Natural killer cell (primary cell): ENCODE results near the gene KRTAP4-16. TPM values are rescaled to one million over a fixed set of nuclear protein-coding genes. Genes with fewer than 3 reads are reported as not detected.
"Not testable (repeated sequence)": the region's sequence is repeated elsewhere in the genome, so short reads cannot be mapped to it uniquely, and the experiment has no call there.

ENCODE experiments used
- ATAC-seq, 3 donors: fragments of 150-1000 bp in 2 of 3; fragments of 200-7000 bp in 1 of 3; cut with Tn5 transposase; 1 replicate in 1 of 3; 2 replicates in 2 of 3; pipeline ENCODE4 v1.10.0; 2021; ENCODE audit warnings: mild to moderate bottlenecking in 2 of 3, moderate library complexity in 2 of 3
- DNase-seq, 2 donors: peaks; one replicate each; pipeline versions ENCODE4 v3.0.0 to v3.0.0-alpha.2; 2013 to 2021; ENCODE audit warnings: mixed read lengths in 1 of 2
- H3K27ac ChIP-seq: one replicate; pipeline ENCODE4 v1.5.1; 2013; ENCODE audit warnings: mild to moderate bottlenecking, low read length
- H3K27me3 ChIP-seq: one replicate; pipeline ENCODE4 v1.6.1; 2013; ENCODE audit warnings: low read length; ENCODE audit not compliant: control insufficient read depth, insufficient read depth
- H3K36me3 ChIP-seq: one replicate; pipeline ENCODE4 v1.6.1; 2013; ENCODE audit warnings: low read length; ENCODE audit not compliant: control insufficient read depth, insufficient read depth
- H3K4me1 ChIP-seq: one replicate; pipeline ENCODE4 v1.6.1; 2013; ENCODE audit warnings: low read length; ENCODE audit not compliant: control insufficient read depth, insufficient read depth
- H3K4me3 ChIP-seq: one replicate; pipeline ENCODE4 v1.5.1; 2013; ENCODE audit warnings: low read length
- H3K9me3 ChIP-seq: one replicate; pipeline ENCODE4 v1.6.1; 2013; ENCODE audit warnings: low read length; ENCODE audit not compliant: control insufficient read depth, insufficient read depth
- H3K27ac Mint-ChIP-seq, 2 donors: one replicate each; pipeline ENCODE4 v1.8.0; 2022; ENCODE audit warnings: mild to moderate bottlenecking in 2 of 2, mixed read lengths in 2 of 2, moderate library complexity in 1 of 2
- H3K27me3 Mint-ChIP-seq, 2 donors: one replicate each; pipeline ENCODE4 v1.8.0; 2022; ENCODE audit warnings: low read depth in 2 of 2, mixed read lengths in 2 of 2
- H3K36me3 Mint-ChIP-seq: one replicate; pipeline ENCODE4 v1.8.0; 2022; ENCODE audit warnings: mixed read lengths
- H3K4me1 Mint-ChIP-seq, 2 donors: one replicate each; pipeline ENCODE4 v1.8.0; 2022; ENCODE audit warnings: mixed read lengths in 2 of 2
- H3K4me3 Mint-ChIP-seq: one replicate; pipeline ENCODE4 v1.8.0; 2022; ENCODE audit warnings: mild to moderate bottlenecking, moderate library complexity, mixed read lengths
- H3K9me3 Mint-ChIP-seq, 2 donors: one replicate each; pipeline ENCODE4 v1.8.0; 2022; ENCODE audit warnings: mixed read lengths in 2 of 2
- CTCF ChIP-seq: fragments of 200-600 bp; IDR thresholded peaks from one replicate; pipeline ENCODE4 v1.8.0; 2022; ENCODE audit warnings: antibody characterized with exemption
- WGBS: methylation state at CpG from one replicate; pipeline ENCODE4 v1.1.7; 2013; ENCODE audit warnings: missing lambda C conversion rate; ENCODE audit not compliant: insufficient coverage; 5-methylcytosine and 5-hydroxymethylcytosine counted together
- intact Hi-C: fragments of 100-400 bp; cut with micrococcal nuclease; formaldehyde crosslinking; loops from one replicate; pipeline ENCODE4 v1.14.2; 2022
- total RNA-seq, 4 donors: library from RNA; stranded (reverse); fragments of 120-200 nt in 1 of 4; gene quantifications; one replicate each; pipeline versions ENCODE4 v1.2.3 to v1.2.4, GENCODE V29; 2013 to 2022

KRTAP4-16 gene
- total RNA-seq, 3 donors from 2014 or later (not counting 1 experiment from before 2014, with no cell fraction given) = not detected

GRCh38 chr17:41123292-41123990, 21.4 kb upstream of the KRTAP4-16 start:
- peaks cover 11 to 14% of the 10 kb centered on the region in 2 donors for H3K4me1 Mint-ChIP-seq

GRCh38 chr17:41121742-41122141, 19.7 kb upstream of the KRTAP4-16 start:
- Histone ChIP-seq H3K4me1 (peaks cover 18% of the 10 kb centered on the region), H3K27me3 (peaks cover 6% of the 10 kb centered on the region), H3K4me3 (no peak overlapping the region), H3K9me3 (no peaks in the 10 kb centered on the region), H3K36me3 (no peaks in the 10 kb centered on the region), H3K27ac (no peak overlapping the region)
- Mint-ChIP-seq H3K4me1 (peaks cover 11 to 14% of the 10 kb centered on the region in 2 donors), H3K27ac (no peak overlapping the region), H3K9me3 (no peaks in the 10 kb centered on the region), H3K36me3 (no peaks in the 10 kb centered on the region), H3K4me3 (no peak overlapping the region), H3K27me3 (peaks cover 26 to 56% of the 10 kb centered on the region in 2 donors)
- intact Hi-C loops = no loop called here
- DNase-seq = no peak
- ATAC-seq = no peak
- 98% methylated on average over 2 of the region's 2 CpGs for WGBS
- no peak for TF ChIP-seq CTCF

More at GRCh38 chr17:41123292-41123990, 21.4 kb upstream of the KRTAP4-16 start:
- H3K27ac Mint-ChIP-seq, H3K9me3 Mint-ChIP-seq, H3K27ac ChIP-seq, H3K36me3 Mint-ChIP-seq, H3K27me3 ChIP-seq, H3K4me3 Mint-ChIP-seq, H3K4me3 ChIP-seq, ATAC-seq, intact Hi-C loops, H3K9me3 ChIP-seq, H3K36me3 ChIP-seq: not testable (repeated sequence)
- peak in 1 of 2 donors; percentile 25 for DNase-seq
- WGBS = 89% methylated on average over 12 of the region's 12 CpGs
- peaks cover 18% of the 10 kb centered on the region for H3K4me1 ChIP-seq
- H3K27me3 Mint-ChIP-seq = peaks cover 26 to 46% of the 10 kb centered on the region in 2 donors

GRCh38 chr17:41119696-41120690, 18.0 kb upstream of the KRTAP4-16 start:
- H3K27me3 Mint-ChIP-seq = peaks cover 23 to 66% of the 10 kb centered on the region in 2 donors

GRCh38 chr17:41118721-41119120, 16.7 kb upstream of the KRTAP4-16 start:
- intact Hi-C loops = no loop called here

More at GRCh38 chr17:41119696-41120690, 18.0 kb upstream of the KRTAP4-16 start:
- not testable (repeated sequence) for H3K36me3 ChIP-seq, H3K9me3 Mint-ChIP-seq, H3K27ac Mint-ChIP-seq, H3K36me3 Mint-ChIP-seq, H3K27me3 ChIP-seq, H3K4me3 Mint-ChIP-seq, H3K4me3 ChIP-seq, H3K9me3 ChIP-seq, H3K4me1 ChIP-seq
- peak overlapping the region; percentile 74 for H3K27ac ChIP-seq
- DNase-seq (peak in 1 of 2 donors; percentile 36), ATAC-seq (peak in 1 of 3 donors; percentile 33)
- whole genome bisulfite sequencing = 31% methylated on average over 6 of the region's 11 CpGs
- intact Hi-C loops = loop anchor here (1.0 kb wide), 1 partner anchor 22 kb away; the partner anchor contains the start of gene KRTAP4-8
- H3K4me1 Mint-ChIP-seq = peaks cover 11 to 14% of the 10 kb centered on the region in 2 donors

GRCh38 chr17:41117846-41118386, 15.9 kb upstream of the KRTAP4-16 start, which contains the start of gene KRTAP4-11:
Gene KRTAP4-11, minus strand, starts transcription at chr17:41118373. Its CDS starts 58 bp downstream, at chr17:41118315.
- intact Hi-C loops, H3K9me3 ChIP-seq, H3K36me3 Mint-ChIP-seq, H3K36me3 ChIP-seq, DNase-seq, H3K4me3 ChIP-seq, H3K9me3 Mint-ChIP-seq, H3K4me1 ChIP-seq, H3K27ac Mint-ChIP-seq, H3K4me3 Mint-ChIP-seq, H3K27me3 ChIP-seq, H3K27ac ChIP-seq, ATAC-seq: not testable (repeated sequence)
- Mint-ChIP-seq H3K4me1 (peaks cover 9 to 11% of the 10 kb centered on the region in 2 donors), H3K27me3 (peaks cover 18 to 57% of the 10 kb centered on the region in 2 donors)
- WGBS = 82% methylated on average over 10 of the region's 10 CpGs

More at GRCh38 chr17:41118721-41119120, 16.7 kb upstream of the KRTAP4-16 start:
- Mint-ChIP-seq H3K4me3 (no peak overlapping the region), H3K27ac (no peak overlapping the region), H3K36me3 (no peaks in the 10 kb centered on the region), H3K4me1 (peaks cover 11 to 14% of the 10 kb centered on the region in 2 donors), H3K27me3 (peaks cover 23 to 63% of the 10 kb centered on the region in 2 donors), H3K9me3 (no peaks in the 10 kb centered on the region)
- Histone ChIP-seq H3K36me3 (no peaks in the 10 kb centered on the region), H3K27ac (no peak overlapping the region), H3K4me1 (peaks cover 7% of the 10 kb centered on the region), H3K27me3 (no peaks in the 10 kb centered on the region), H3K4me3 (no peak overlapping the region), H3K9me3 (no peaks in the 10 kb centered on the region)
- no peak for TF ChIP-seq CTCF
- no peak for DNase-seq
- no peak for ATAC-seq
- WGBS = 100% methylated on average over 2 of the region's 4 CpGs
